Transverse colon (tissue), 4 donors: Measurements from ENCODE around the gene PDE8A. TPM values are rescaled to one million over a fixed set of nuclear protein-coding genes. Genes with fewer than 3 reads are reported as not detected.
A peak's percentile ranks its signal among the peaks of the same experiment; 100 is the strongest.

Source experiments
- DNase-seq: peaks from one replicate; pipeline ENCODE4 v3.0.0-alpha.2; 2019
- H3K27ac ChIP-seq, 4 donors: fragments of 200-600 bp; sonication (generic); 2 replicates each; pipeline ENCODE4 v1.5.1; 2016 to 2018; ENCODE audit warnings: inconsistent platforms in 4 of 4
- H3K27me3 ChIP-seq: fragments of 200-600 bp; sonication (generic); 2 replicates; pipeline ENCODE4 v1.5.1; 2017; ENCODE audit warnings: inconsistent platforms
- H3K36me3 ChIP-seq, 4 donors: fragments of 200-600 bp; sonication (generic); 2 replicates each; pipeline ENCODE4 v1.5.1; 2017 to 2019; ENCODE audit warnings: inconsistent platforms in 4 of 4
- H3K4me1 ChIP-seq, 4 donors: fragments of 200-600 bp; sonication (generic); 2 replicates each; pipeline ENCODE4 v1.5.1; 2017 to 2020; ENCODE audit warnings: inconsistent platforms in 4 of 4
- H3K4me3 ChIP-seq, 4 donors: fragments of 200-600 bp; sonication (generic); 1 replicate in 1 of 4; 2 replicates in 3 of 4; pipeline versions ENCODE4 v1.5.1 to v1.6.1; 2017 to 2019; ENCODE audit warnings: inconsistent platforms in 4 of 4
- H3K9me3 ChIP-seq, 2 donors: fragments of 200-600 bp; sonication (generic); 2 replicates each; pipeline ENCODE4 v1.5.1; 2017 to 2019; ENCODE audit warnings: inconsistent platforms in 2 of 2
- EP300 ChIP-seq: sonication (generic); formaldehyde crosslinking; IDR thresholded peaks from one replicate; pipeline ENCODE4 v1.6.1; 2017; ENCODE audit warnings: antibody characterized with exemption, low read depth
- POLR2A ChIP-seq: fragments of 450-650 bp; IDR thresholded peaks from one replicate; pipeline ENCODE4 v1.6.1; 2016; ENCODE audit warnings: antibody characterized with exemption, mild to moderate bottlenecking, moderate library complexity
- POLR2AphosphoS5 ChIP-seq, 3 donors: sonication (generic); formaldehyde crosslinking; IDR thresholded peaks; one replicate each; pipeline ENCODE4 v1.6.1; 2016; ENCODE audit warnings: antibody characterized with exemption in 3 of 3
- WGBS, 2 donors: methylation state at CpG; one replicate each; pipeline ENCODE4 v1.1.5; 2018; ENCODE audit warnings: low coverage in 1 of 2; 5-methylcytosine and 5-hydroxymethylcytosine counted together
- in situ Hi-C, 4 donors: fragments of 200-750 bp; cut with MboI; loops; one replicate each; pipeline versions ENCODE4 v1.15.0 to v1.15.1; 2017; ENCODE audit warnings: low sequenced_read_pairs in 3 of 4, low pct_ligation_motif_present in 1 of 4, low pct_unique_long_range_greater_than_20kb in 1 of 4
- intact Hi-C: fragments of 100-400 bp; cut with DNase I; formaldehyde crosslinking; loops from one replicate; pipeline ENCODE4 v1.15.1; 2023; ENCODE audit warnings: low total_unique reads
- total RNA-seq, 4 donors: library from RNA; depleted of rRNA; stranded (reverse); fragments of >200 nt; gene quantifications; one replicate each; pipeline ENCODE4 v1.1.0, GENCODE V29; 2016
- TF ChIP-seq, protein P1 (sequence below), 5 experiments: fragments of 200-600 bp in 3 of 5; fragments of 450-650 bp in 2 of 5; sonication (generic) in 3 of 5; IDR thresholded peaks; 1 replicate in 2 of 5; 2 replicates in 3 of 5; pipeline ENCODE4 v1.5.1; 2016 to 2017; ENCODE audit warnings: antibody characterized with exemption in 5 of 5, inconsistent platforms in 3 of 5, mild to moderate bottlenecking in 2 of 5, moderate library complexity in 1 of 5

Gene PDE8A
- total RNA-seq, 4 donors from 2014 or later = 115 to 188 (median 165) TPM

DNA sequence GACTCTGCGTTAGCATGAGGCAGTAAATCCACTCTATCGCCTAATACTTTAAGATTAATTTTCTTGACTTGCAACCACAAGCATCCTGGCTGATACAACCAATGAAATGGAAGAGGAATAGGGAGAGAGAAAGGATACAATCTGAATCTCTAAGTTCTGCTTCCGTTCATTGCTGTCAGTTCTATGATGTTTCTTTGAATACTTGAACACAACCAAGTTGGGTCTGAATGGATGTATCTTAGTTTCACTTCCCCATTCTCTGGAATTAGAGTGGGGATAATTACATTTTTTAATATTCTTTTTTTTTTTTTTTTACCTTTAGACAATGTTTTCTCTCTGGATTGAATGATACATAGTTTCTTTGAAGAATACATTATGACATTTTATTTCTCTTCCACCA is 22.9 kb downstream of the PDE8A start:
- Histone ChIP-seq H3K36me3 (no peaks in the 10 kb centered on the region), H3K4me1 (peaks cover 35 to 83% (median 49%) of the 10 kb centered on the region in 4 donors), H3K4me3 (no peak overlapping the region), H3K9me3 (no peaks in the 10 kb centered on the region), H3K27me3 (no peaks in the 10 kb centered on the region), H3K27ac (no peak overlapping the region)
- no peak for TF ChIP-seq EP300
- no peak for TF ChIP-seq POLR2AphosphoS5 (IDR thresholded peaks at IDR 0.05)
- TF ChIP-seq, protein P1, sequence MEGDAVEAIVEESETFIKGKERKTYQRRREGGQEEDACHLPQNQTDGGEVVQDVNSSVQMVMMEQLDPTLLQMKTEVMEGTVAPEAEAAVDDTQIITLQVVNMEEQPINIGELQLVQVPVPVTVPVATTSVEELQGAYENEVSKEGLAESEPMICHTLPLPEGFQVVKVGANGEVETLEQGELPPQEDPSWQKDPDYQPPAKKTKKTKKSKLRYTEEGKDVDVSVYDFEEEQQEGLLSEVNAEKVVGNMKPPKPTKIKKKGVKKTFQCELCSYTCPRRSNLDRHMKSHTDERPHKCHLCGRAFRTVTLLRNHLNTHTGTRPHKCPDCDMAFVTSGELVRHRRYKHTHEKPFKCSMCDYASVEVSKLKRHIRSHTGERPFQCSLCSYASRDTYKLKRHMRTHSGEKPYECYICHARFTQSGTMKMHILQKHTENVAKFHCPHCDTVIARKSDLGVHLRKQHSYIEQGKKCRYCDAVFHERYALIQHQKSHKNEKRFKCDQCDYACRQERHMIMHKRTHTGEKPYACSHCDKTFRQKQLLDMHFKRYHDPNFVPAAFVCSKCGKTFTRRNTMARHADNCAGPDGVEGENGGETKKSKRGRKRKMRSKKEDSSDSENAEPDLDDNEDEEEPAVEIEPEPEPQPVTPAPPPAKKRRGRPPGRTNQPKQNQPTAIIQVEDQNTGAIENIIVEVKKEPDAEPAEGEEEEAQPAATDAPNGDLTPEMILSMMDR (IDR thresholded peaks at IDR 0.05) = no peak
- TF ChIP-seq POLR2A = no peak
- DNase-seq = no peak
- in situ Hi-C loops (no loop called here), intact Hi-C loops (no loop called here)
- 87 to 94% methylated on average over 2 to 3 of the region's 3 CpGs for WGBS, 2 donors

DNA sequence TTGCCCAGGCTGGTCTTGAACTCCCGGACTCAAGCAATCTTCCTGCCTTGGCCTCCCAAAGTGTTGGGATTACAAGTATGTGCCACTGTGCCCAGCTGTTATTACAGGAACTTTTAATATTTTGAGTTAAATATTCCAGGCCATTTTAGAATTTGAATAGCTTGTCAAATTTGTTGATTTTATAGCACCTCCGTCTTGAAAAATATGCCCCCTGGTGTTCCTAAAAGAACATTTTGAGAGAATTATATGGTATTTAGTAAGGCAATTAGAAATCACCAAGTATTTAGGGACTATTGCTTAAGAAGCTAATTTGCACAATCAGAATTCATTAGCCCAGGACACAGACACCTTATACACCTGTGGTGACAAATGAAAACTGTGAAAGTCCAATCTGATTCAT is 23.7 kb downstream of the PDE8A start:
- WGBS, 2 donors = 71 to 84% methylated on average over 2 of the region's 2 CpGs
- H3K36me3 ChIP-seq = no peaks in the 10 kb centered on the region
- intact Hi-C loops = no loop called here
- DNase-seq = no peak
- no peaks in the 10 kb centered on the region for H3K27me3 ChIP-seq
- TF ChIP-seq POLR2AphosphoS5 (IDR thresholded peaks at IDR 0.05) = no peak
- TF ChIP-seq, protein P1 (IDR thresholded peaks at IDR 0.05) = no peak
- TF ChIP-seq POLR2A = no peak
- no peak for TF ChIP-seq EP300
- H3K4me1 ChIP-seq = peaks cover 42 to 83% (median 52%) of the 10 kb centered on the region in 4 donors
- no peaks in the 10 kb centered on the region for H3K9me3 ChIP-seq
- H3K4me3 ChIP-seq = no peak overlapping the region
- no peak overlapping the region for H3K27ac ChIP-seq
- in situ Hi-C loops = no loop called here

DNA sequence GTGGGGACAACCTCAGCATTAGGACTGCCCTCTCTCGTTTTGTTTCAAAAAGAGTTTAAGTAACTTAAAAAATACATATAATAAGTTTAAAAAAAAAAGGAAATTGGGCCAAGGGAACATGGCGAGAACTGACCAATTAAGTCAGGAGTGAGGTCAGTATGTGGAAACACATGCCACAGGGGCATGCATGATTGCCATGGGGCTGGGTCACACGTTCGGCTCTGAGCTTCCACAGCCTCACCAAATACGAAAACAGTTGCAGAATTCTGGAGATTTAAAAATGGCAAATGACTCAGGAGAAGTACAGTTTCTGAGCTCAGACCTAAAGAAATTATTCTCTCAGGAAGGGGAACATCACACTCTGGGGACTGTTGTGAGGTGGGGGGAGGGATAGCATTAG is 24.1 kb downstream of the PDE8A start:
- 67 to 72% methylated on average over 5 of the region's 5 CpGs for WGBS, 2 donors

DNA sequence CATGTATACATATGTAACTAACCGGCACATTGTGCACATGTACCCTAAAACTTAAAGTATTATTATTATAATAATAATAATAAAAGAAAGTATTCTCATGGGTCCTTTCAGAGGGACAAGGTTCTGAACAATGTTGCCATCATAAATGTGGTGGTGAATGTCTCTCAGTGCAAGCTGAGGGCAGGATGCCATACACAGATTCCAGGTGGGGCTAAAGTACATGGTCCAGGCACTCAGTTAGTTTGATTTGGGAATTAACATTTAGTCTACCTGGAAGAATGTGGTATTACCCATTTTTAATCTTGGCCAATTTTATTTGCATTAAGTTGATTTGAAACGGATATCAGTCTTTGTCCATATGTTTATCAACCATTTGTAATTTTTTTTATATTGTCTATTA is 24.5 kb downstream of the PDE8A start:
- H3K4me1 ChIP-seq = peaks cover 48 to 83% (median 52%) of the 10 kb centered on the region in 4 donors

More for the DNA sequence above, 24.1 kb downstream of the PDE8A start:
- in situ Hi-C loops = no loop called here
- Histone ChIP-seq H3K36me3 (no peaks in the 10 kb centered on the region), H3K27ac (no peak overlapping the region), H3K27me3 (no peaks in the 10 kb centered on the region), H3K9me3 (no peaks in the 10 kb centered on the region), H3K4me3 (no peak overlapping the region), H3K4me1 (peaks cover 46 to 83% (median 52%) of the 10 kb centered on the region in 4 donors)
- intact Hi-C loops = no loop called here
- no peak for DNase-seq
- TF ChIP-seq POLR2AphosphoS5 (IDR thresholded peaks at IDR 0.05) = no peak
- no peak for TF ChIP-seq POLR2A
- TF ChIP-seq, protein P1 (IDR thresholded peaks at IDR 0.05) = no peak
- TF ChIP-seq EP300 = no peak

More for the DNA sequence above, 24.5 kb downstream of the PDE8A start:
- no peak overlapping the region for H3K27ac ChIP-seq
- WGBS, 2 donors = 70 to 85% methylated on average over 2 of the region's 2 CpGs
- DNase-seq = peak; percentile 41
- intact Hi-C loops (no loop called here), in situ Hi-C loops (no loop called here)
- no peaks in the 10 kb centered on the region for H3K27me3 ChIP-seq
- no peaks in the 10 kb centered on the region for H3K36me3 ChIP-seq
- H3K9me3 ChIP-seq = no peaks in the 10 kb centered on the region
- TF ChIP-seq POLR2A (no peak), EP300 (no peak), POLR2AphosphoS5 (IDR thresholded peaks at IDR 0.05) (peak in 1 of 3 donors; percentile 7)
- TF ChIP-seq, protein P1 (IDR thresholded peaks at IDR 0.05) = peak in 1 of 5 experiments; percentile 16
- H3K4me3 ChIP-seq = no peak overlapping the region
